ENCODE results near the gene SHOX. TPM values are rescaled to one million over a fixed set of nuclear protein-coding genes. Genes with fewer than 3 reads are reported as not detected.

Gene SHOX
- total and polyA plus RNA-seq, 12 donors, result not detected

GRCh38 chrX:653306-653705, 22.7 kb downstream of the SHOX start:
- DNase-seq (no peak), ATAC-seq (no peak)
- Histone ChIP-seq H3K4me3 (no peak overlapping the region), H3K27me3 (peaks cover 0 to 14% (median 3%) of the 10 kb centered on the region in 7 donors), H3K9me3 (no peaks in the 10 kb centered on the region), H3K4me1 (no peaks in the 10 kb centered on the region), H3K36me3 (no peaks in the 10 kb centered on the region), H3K27ac (no peak overlapping the region)
- TF ChIP-seq CTCF (IDR thresholded peaks at IDR 0.05), result no peak
- intact Hi-C loops (cut with DNase I), result no loop called here
- WGBS, 2 donors, result 70 to 74% methylated on average over 4 of the region's 4 CpGs

- H3K36me3 ChIP-seq, result no peaks in the 10 kb centered on the region
- no peak overlapping the region for H3K4me3 ChIP-seq
- no peaks in the 10 kb centered on the region for H3K4me1 ChIP-seq
- WGBS, 2 donors, result 90 to 91% methylated on average over 10 of the region's 10 CpGs
- no peak overlapping the region for H3K27ac ChIP-seq
- ATAC-seq (no peak), DNase-seq (no peak)
- intact Hi-C loops (cut with DNase I), result no loop called here
- H3K9me3 ChIP-seq, result peaks cover 0 to 11% (median 0%) of the 10 kb centered on the region in 11 donors
- no peak for TF ChIP-seq CTCF (IDR thresholded peaks at IDR 0.05)
- peaks cover 0 to 13% (median 0%) of the 10 kb centered on the region in 7 donors for H3K27me3 ChIP-seq
Measured at GRCh38 chrX:661154-661553, 30.6 kb downstream of the SHOX start.

DNA sequence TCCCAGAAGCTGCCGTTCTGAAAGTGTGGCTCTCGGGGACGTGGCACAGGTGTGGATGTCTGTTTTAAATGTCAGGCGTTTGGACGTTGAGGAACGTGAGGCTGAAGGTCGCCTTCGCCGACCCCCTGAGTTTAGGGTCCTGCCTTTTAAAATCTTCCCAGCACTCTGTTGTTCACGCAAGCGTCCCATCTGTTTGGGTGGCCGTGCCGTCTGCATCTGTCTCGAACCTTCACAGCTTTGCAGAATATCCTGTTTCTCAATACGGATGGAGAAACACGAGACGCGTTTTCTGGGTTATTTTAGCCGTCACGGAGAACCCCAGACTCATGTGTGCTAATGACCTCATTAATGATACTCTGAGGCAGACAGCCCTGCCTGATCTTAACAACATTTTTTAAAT, 31.5 kb downstream of the SHOX start:
- ATAC-seq (no peak), DNase-seq (no peak)
- 88 to 89% methylated on average over 20 of the region's 20 CpGs for WGBS, 2 donors
- intact Hi-C loops (cut with DNase I), result no loop called here
- no peaks in the 10 kb centered on the region for H3K36me3 ChIP-seq
- H3K4me1 ChIP-seq, result no peaks in the 10 kb centered on the region
- H3K27ac ChIP-seq, result no peak overlapping the region
- H3K9me3 ChIP-seq, result peaks cover 0 to 15% (median 0%) of the 10 kb centered on the region in 11 donors
- peaks cover 0 to 13% (median 0%) of the 10 kb centered on the region in 7 donors for H3K27me3 ChIP-seq
- no peak for TF ChIP-seq CTCF (IDR thresholded peaks at IDR 0.05)
- no peak overlapping the region for H3K4me3 ChIP-seq

GRCh38 chrX:663841-664240, 33.2 kb downstream of the SHOX start:
- no peak overlapping the region for H3K4me3 ChIP-seq
- H3K4me1 ChIP-seq, result no peaks in the 10 kb centered on the region
- 94% methylated on average over 18 of the region's 18 CpGs for WGBS, 2 donors
- H3K27ac ChIP-seq, result no peak overlapping the region
- H3K27me3 ChIP-seq, result peaks cover 0 to 6% (median 0%) of the 10 kb centered on the region in 7 donors
- DNase-seq, result no peak
- intact Hi-C loops (cut with DNase I), result no loop called here
- no peak for ATAC-seq
- H3K36me3 ChIP-seq, result no peaks in the 10 kb centered on the region
- H3K9me3 ChIP-seq, result peaks cover 0 to 19% (median 0%) of the 10 kb centered on the region in 11 donors
- no peak for TF ChIP-seq CTCF (IDR thresholded peaks at IDR 0.05)

Measured in heart right ventricle (tissue), 16 donors.